Brain microvascular endothelial cell (primary cell): ENCODE data around the gene HACD1.

Experiments
- DNase-seq: peaks from one replicate; pipeline ENCODE4 v3.0.0-alpha.2; 2020
- H3K27ac ChIP-seq: fragments of 250-450 bp; sonication (Bioruptor Pico); 2 replicates; pipeline ENCODE4 v1.5.1; 2020; ENCODE audit warnings: mild to moderate bottlenecking, moderate library complexity
- H3K27me3 ChIP-seq: fragments of 250-450 bp; sonication (Bioruptor Pico); replicated peaks from 2 replicates; pipeline ENCODE4 v1.5.1; 2020; ENCODE audit warnings: mild to moderate bottlenecking
- H3K36me3 ChIP-seq: fragments of 250-450 bp; sonication (Bioruptor Pico); replicated peaks from 2 replicates; pipeline ENCODE4 v1.5.1; 2020; ENCODE audit warnings: mild to moderate bottlenecking
- H3K4me3 ChIP-seq: 2 replicates; pipeline ENCODE4 v1.5.1; 2011; ENCODE audit warnings: low read depth, mild to moderate bottlenecking, control low read depth, low read length, moderate library complexity
- CTCF ChIP-seq: IDR thresholded peaks from 2 replicates; pipeline ENCODE4 v1.5.1; 2011; ENCODE audit warnings: low read depth, mild to moderate bottlenecking, moderate library complexity, low read length, control low read depth, inconsistent platforms; ENCODE audit errors: missing control alignments
- in situ Hi-C: cut with HindIII; loops from 2 replicates; pipeline ENCODE4 v1.10.0; 2017; ENCODE audit warnings: low sequenced_read_pairs, low pct_ligation_motif_present

Gene HACD1

DNA sequence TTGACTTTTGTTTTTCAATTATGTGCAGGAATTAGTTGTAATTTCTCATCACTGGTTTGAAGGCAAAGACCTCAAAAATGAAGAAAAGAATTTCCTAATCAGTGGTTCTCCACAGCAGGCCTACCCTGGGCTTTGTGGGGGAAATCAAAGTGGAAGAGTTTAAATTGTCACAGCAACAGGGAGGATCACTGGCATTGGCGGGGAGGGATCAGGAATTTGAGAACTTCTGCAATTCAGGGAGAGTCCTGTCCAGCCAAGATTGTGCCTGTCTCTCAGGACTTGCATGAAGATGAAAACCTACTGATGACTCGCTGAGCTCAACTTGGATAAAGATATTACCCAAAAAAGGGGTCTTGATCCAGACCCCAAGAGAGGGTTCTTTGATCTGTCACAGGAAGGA lies 70.1 kb downstream of the HACD1 start:
- H3K36me3 ChIP-seq: no peaks in the 10 kb centered on the region
- H3K4me3 ChIP-seq: no peak overlapping the region
- H3K27ac ChIP-seq: no peak overlapping the region
- no peaks in the 10 kb centered on the region for H3K27me3 ChIP-seq
- TF ChIP-seq CTCF: no peak
- in situ Hi-C loops: no loop called here
- no peak for DNase-seq

GRCh38 chr10:17544465-17544864 lies 72.7 kb downstream of the HACD1 start:
- DNase-seq: no peak
- Histone ChIP-seq H3K4me3 (no peak overlapping the region), H3K36me3 (no peaks in the 10 kb centered on the region), H3K27ac (no peak overlapping the region), H3K27me3 (no peaks in the 10 kb centered on the region)
- TF ChIP-seq CTCF: no peak
- in situ Hi-C loops: no loop called here
